ENCODE data around the gene CEACAM19. TPM values are rescaled to one million over a fixed set of nuclear protein-coding genes. Genes with fewer than 3 reads are reported as not detected.

Gene CEACAM19
- total and polyA plus RNA-seq, 9 donors = 2.2 to 10.0 (median 5.4) TPM

GRCh38 chr19:44702551-44703176 lies 31.4 kb downstream of the CEACAM19 start:
- H3K4me1 ChIP-seq (ENCODE audit: insufficient read depth) = no peaks in the 10 kb centered on the region
- 83 to 89% (median 86%) methylated on average over 17 of the region's 17 CpGs for WGBS, 3 donors
- no peak for DNase-seq
- no peak for TF ChIP-seq EP300 (IDR thresholded peaks at IDR 0.05)
- TF ChIP-seq POLR2A (IDR thresholded peaks at IDR 0.05) = no peak
- TF ChIP-seq CTCF (IDR thresholded peaks at IDR 0.05) = no peak
- no peaks in the 10 kb centered on the region for H3K36me3 ChIP-seq
- H3K9me3 ChIP-seq = no peaks in the 10 kb centered on the region
- intact Hi-C loops (cut with DNase I) = no loop called here
- no peak overlapping the region for H3K27ac ChIP-seq
- no peaks in the 10 kb centered on the region for H3K27me3 ChIP-seq
- no peak overlapping the region for H3K4me3 ChIP-seq

- Histone ChIP-seq H3K4me1 (ENCODE audit: insufficient read depth) (no peaks in the 10 kb centered on the region), H3K27ac (no peak overlapping the region), H3K9me3 (no peaks in the 10 kb centered on the region), H3K36me3 (no peaks in the 10 kb centered on the region), H3K4me3 (no peak overlapping the region), H3K27me3 (no peaks in the 10 kb centered on the region)
- WGBS, 3 donors = 74 to 81% (median 77%) methylated on average over 28 of the region's 28 CpGs
- DNase-seq = no peak
- TF ChIP-seq EP300 (IDR thresholded peaks at IDR 0.05) (no peak), POLR2A (IDR thresholded peaks at IDR 0.05) (no peak), CTCF (IDR thresholded peaks at IDR 0.05) (no peak)
- intact Hi-C loops (cut with DNase I) = no loop called here
Observed at GRCh38 chr19:44703336-44704078, 32.2 kb downstream of the CEACAM19 start.

GRCh38 chr19:44704982-44705381 lies 33.7 kb downstream of the CEACAM19 start:
- 85 to 91% (median 86%) methylated on average over 1 of the region's 1 CpG for WGBS, 3 donors
- Histone ChIP-seq H3K27me3 (no peaks in the 10 kb centered on the region), H3K4me1 (ENCODE audit: insufficient read depth) (no peaks in the 10 kb centered on the region), H3K9me3 (no peaks in the 10 kb centered on the region), H3K36me3 (no peaks in the 10 kb centered on the region), H3K27ac (no peak overlapping the region), H3K4me3 (no peak overlapping the region)
- TF ChIP-seq EP300 (IDR thresholded peaks at IDR 0.05) (no peak), POLR2A (IDR thresholded peaks at IDR 0.05) (no peak), CTCF (IDR thresholded peaks at IDR 0.05) (no peak)
- no peak for DNase-seq
- intact Hi-C loops (cut with DNase I) = no loop called here

GRCh38 chr19:44705502-44706010 lies 34.3 kb downstream of the CEACAM19 start:
- WGBS, 3 donors = 94% methylated on average over 9 to 12 of the region's 12 CpGs
- Histone ChIP-seq H3K36me3 (no peaks in the 10 kb centered on the region), H3K27me3 (no peaks in the 10 kb centered on the region)

More at GRCh38 chr19:44705502-44706010, 34.3 kb downstream of the CEACAM19 start:
- Histone ChIP-seq H3K9me3 (no peaks in the 10 kb centered on the region), H3K4me3 (no peak overlapping the region), H3K4me1 (ENCODE audit: insufficient read depth) (no peaks in the 10 kb centered on the region), H3K27ac (no peak overlapping the region)
- DNase-seq = no peak
- intact Hi-C loops (cut with DNase I) = no loop called here
- TF ChIP-seq POLR2A (IDR thresholded peaks at IDR 0.05) (no peak), EP300 (IDR thresholded peaks at IDR 0.05) (no peak), CTCF (IDR thresholded peaks at IDR 0.05) (no peak)

Measured in ovary (tissue), 9 donors.